SK-N-MC (cell line): Measurements from ENCODE around the gene SPTBN4.

Experiments
- EZH2 ChIP-seq: fragments of 200-600 bp; sonication (generic); IDR thresholded peaks from one replicate; pipeline ENCODE4 v1.6.1; 2017; ENCODE audit warnings: antibody characterized with exemption
- FOXP2 ChIP-seq: optimal IDR thresholded peaks from 2 replicates; pipeline ENCODE3; 2011; ENCODE audit warnings: mild to moderate bottlenecking, moderate library complexity; ENCODE audit not compliant: insufficient read depth; ENCODE audit errors: extremely low read length, control extremely low read depth
- POLR2AphosphoS5 ChIP-seq: IDR thresholded peaks from 2 replicates; pipeline ENCODE4 v1.6.1; 2012; ENCODE audit warnings: mild to moderate bottlenecking, low read depth, low read length, borderline replicate concordance

GRCh38 chr19:40460185-40460584 lies 6.6 kb upstream of the SPTBN4 start:
- no peak for TF ChIP-seq POLR2AphosphoS5
- no peak for TF ChIP-seq EZH2
- no peak for TF ChIP-seq FOXP2
